GM18502 (cell line): ENCODE measurements around the gene ABCC4.

Experiments used
- ATAC-seq: cut with Tn5 transposase; IDR thresholded peaks from one replicate; pipeline ENCODE4 v1.9.1; 2021; ENCODE audit warnings: mild to moderate bottlenecking; ENCODE audit not compliant: unreplicated experiment, poor library complexity

Gene ABCC4

DNA sequence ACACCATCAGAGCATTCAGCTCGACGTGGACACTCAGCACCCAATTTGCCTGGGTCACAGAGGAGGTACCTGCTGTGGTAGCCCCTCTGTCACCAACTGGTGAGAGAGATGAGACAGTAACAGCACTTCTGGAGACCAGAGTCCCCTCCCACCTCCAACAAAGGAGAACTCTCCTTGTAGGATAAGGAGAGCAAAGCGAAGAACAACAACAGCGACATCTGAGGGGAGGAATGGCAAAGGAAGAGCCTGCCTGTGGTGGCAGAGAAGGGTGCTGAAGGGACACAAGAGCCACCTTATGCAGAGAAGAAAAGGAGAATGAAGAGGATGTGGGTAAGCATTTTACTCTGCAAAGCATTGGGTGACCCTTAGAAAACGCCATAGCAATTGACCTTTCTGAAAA lies 167.8 kb downstream of the ABCC4 start:
- ATAC-seq, result no peak

GRCh38 chr13:95129004-95129403 lies 172.2 kb downstream of the ABCC4 start:
- no peak for ATAC-seq

GRCh38 chr13:95128045-95128643 lies 173.1 kb downstream of the ABCC4 start:
- no peak for ATAC-seq

- ATAC-seq, result no peak
These were observed 176.3 kb downstream of the ABCC4 start for GRCh38 chr13:95124959-95125358.

GRCh38 chr13:95123726-95124125 lies 177.5 kb downstream of the ABCC4 start:
- ATAC-seq, result no peak

DNA sequence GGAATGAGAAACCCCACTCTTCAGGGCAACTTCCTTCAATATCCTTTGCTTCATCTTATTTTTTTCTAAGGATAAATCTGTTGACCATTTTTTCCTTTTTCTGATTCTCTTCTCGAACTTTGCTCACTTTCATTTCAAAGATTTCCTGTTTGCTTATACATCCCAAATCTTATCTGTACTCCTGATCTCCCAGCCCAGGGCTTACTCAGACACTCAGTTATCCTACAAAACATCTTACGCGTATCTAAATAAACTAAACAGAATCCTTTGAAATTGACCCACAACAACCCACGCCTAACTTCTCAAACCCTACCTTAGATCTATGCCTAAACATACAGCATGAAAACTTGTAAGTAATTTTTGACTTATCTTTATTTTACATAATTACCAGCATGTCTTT lies 179.2 kb downstream of the ABCC4 start:
- ATAC-seq, result no peak

GRCh38 chr13:95121516-95121915 lies 179.7 kb downstream of the ABCC4 start:
- ATAC-seq, result no peak

DNA sequence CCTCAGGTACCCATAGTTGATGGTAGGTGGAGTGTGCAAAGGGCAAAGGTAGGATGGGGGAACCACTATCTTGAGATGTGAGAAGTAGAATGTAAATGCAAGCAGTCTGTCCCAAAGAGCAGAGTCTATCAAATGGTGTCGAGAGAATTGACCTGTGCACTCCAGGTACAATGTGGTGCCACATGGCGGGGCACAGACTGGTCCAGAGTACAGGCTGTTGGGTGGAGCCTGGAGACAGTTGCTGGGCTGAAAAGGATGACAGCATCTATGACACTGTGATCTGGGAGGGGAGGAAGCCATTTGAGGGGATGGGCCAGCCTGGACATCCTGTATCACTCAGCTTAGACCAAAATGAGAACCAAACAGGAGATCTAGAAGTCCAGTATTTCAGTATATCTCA lies 180.6 kb downstream of the ABCC4 start:
- no peak for ATAC-seq

DNA sequence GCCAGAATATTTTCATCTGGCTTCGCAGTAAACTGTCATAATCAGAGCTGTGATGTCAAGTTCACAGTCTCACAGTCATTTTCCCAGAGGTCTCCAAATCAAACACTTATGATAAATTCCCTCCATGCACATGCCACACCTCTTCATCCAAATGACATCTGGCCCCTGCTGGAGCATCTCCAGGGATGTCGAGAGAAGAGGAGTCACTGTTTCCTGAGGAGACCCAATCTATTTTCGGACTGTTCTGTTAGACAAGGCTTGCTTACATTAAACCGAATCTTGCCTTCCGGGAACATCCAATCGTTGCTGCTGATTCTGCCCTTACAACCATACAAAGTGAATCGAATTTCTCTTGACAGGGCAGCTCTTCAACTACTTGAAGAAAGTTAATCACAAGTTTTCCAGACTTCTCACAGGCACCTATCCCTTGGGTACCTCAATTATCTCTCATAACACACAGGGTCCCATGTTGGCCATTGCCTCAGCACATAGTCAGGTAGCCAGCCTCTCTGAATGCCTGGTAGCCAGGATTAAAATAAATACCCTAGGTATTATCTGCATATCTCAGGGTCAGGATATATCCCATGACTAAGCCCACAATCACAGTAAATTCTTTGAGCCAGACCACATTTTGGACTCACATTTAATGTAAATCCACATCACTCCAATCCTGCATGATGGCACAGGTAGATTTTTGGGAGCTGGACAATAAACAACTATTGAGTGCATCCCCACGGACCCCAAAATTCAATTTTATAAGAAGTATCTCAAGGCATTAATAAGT lies 182.5 kb downstream of the ABCC4 start:
- no peak for ATAC-seq

DNA sequence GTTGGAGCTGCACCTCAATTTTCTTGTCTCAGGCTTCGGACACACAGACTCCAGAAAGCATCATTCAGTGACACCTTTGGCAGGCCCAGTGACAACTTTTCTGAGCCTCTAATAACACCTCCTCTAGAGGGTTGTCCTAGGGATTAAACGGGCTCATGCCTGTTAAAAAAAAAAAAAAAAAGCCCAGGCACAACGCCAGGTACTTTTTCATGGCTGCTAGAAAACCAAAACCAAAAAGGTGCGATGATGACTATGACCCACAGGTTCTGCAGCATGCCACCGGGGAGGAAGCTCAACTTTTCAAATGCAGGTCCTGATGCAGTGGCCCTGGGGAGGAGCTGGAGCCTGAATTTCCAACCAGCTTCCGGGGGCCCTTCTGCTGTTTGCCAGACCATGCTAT lies 184.2 kb downstream of the ABCC4 start:
- peak; percentile 61 for ATAC-seq

GRCh38 chr13:95115525-95115924 lies 185.7 kb downstream of the ABCC4 start:
- no peak for ATAC-seq

DNA sequence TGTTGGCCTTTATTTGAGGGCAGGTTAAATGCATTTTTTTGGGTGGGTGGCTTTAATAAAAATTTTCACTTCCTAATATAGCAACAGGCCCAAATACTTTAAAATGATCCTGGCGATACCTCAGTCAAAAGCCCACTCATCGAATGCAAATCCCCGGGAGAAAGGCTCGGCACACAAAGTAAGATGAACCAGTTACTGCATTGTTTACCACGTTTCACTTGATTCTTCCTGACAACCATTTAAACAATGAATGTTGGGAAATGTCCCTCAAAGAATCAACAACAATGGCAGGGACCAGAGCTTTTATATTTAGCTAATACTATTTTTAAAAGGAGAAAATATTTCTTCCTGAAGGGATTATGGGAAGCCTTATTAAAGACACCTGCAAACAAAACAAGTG lies 187.7 kb downstream of the ABCC4 start:
- no peak for ATAC-seq

GRCh38 chr13:95112883-95113282 lies 188.4 kb downstream of the ABCC4 start:
- ATAC-seq, result no peak

DNA sequence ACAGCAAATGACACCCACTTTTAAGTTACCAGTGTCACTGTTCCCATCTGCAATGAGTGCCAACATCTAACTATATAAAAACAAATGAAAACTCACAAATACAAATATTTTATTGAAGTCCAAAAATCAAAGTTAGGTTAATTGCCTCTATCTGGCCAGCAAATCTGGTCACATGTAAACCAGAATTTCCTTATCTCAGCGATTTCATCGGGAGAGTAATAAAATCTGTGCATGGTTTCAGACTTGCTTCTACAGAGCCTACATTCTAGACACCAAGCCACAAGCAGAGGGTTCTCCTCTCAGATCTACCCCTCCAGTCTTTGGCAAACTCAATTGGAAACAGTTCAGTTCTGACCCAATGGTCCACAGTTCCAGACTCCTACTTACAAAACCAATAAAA lies 189.6 kb downstream of the ABCC4 start:
- no peak for ATAC-seq

DNA sequence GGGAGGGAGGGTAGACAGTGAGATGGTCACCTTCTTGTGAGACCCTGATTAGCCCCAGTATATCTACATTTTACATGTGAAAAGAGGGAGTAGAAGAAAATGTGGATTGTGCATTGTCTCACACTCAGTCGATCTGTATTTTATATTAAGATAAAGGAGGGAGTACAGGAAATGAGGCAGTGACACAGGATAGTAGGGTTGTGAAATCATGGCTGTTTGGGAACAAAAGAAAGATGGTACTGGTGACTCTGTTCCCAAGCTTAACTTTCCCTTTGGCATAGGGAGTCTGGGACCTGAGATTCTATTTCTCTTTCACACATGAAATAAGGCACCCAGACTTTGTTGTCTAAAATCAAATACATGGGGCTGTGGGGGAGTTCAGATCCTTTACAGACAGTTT lies 194.7 kb downstream of the ABCC4 start:
- no peak for ATAC-seq

- ATAC-seq, result no peak
These were observed 200.5 kb downstream of the ABCC4 start for GRCh38 chr13:95100525-95101433.

DNA sequence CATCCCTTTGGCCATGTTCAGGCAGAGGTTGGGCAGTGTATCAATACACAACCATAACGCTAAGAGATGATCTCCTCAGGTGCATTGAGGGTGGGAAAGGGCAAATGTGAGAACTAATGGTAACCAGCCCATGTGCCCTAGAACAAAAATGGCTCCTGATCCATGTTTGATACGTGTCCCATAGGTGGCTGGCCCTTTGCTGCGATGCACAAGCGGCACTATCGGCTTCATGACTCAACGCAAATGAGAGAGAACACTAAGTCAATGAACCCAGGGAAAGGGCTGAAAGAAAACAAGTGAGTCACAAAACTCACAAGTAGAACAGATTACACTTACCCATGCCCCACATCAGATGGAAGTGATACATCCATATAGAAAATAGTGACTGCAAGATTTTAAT lies 201.7 kb downstream of the ABCC4 start:
- no peak for ATAC-seq

- no peak for ATAC-seq
These were observed 202.3 kb downstream of the ABCC4 start for GRCh38 chr13:95098916-95099315.

DNA sequence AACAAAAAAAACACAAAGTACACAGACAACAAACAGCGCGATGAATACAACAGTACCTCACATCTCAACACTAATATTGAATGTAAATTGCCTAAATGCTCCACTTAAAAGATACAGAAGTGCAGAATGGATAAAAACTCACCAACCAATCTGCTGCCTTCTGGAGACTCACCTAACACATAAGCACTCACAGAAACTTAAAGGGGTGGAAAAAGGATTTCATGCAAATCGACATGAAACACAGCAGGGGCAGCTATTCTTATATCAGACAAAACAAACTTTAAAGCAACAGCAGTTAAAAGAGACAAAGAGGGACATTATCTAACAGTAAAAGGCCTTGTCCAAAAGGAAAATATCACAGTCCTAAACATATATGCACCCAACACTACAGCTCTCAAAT lies 209.5 kb downstream of the ABCC4 start:
- peak; percentile 70 for ATAC-seq

GRCh38 chr13:95087746-95088305 lies 213.4 kb downstream of the ABCC4 start:
- no peak for ATAC-seq

DNA sequence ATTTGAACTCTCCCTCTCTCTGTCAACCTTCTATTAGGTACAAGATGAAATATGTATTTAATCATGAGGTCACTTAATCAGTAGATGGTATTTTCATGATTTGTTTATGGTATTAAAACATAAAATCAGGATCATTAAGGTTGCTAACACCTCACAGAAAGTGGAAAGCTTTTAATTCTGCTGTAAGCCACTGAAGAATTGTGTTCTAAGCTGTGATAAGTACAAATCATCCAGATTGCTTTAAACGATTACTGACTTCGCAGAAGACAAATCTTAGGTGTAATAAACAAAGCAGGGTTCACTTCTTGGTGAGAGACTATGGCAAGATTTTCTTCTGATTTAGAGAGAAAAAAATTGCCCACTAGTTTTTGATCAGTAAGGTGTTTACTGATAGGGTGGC lies 214.5 kb downstream of the ABCC4 start:
- no peak for ATAC-seq
